H1 (cell line): ENCODE measurements around the gene FAR2. TPM values are rescaled to one million over a fixed set of nuclear protein-coding genes. Genes with fewer than 3 reads are reported as not detected.

Source experiments
- CTCF ChIA-PET: fragments of 300-600 bp; sonication (Branson Sonifier 250); formaldehyde crosslinking; loops from one replicate; lab custom pipeline; 2021; ENCODE audit not compliant: partially characterized antibody; lab: Charles Lee
- POLR2A ChIA-PET: fragments of 300-600 bp; sonication (Branson Sonifier 250); formaldehyde crosslinking; loops from one replicate; lab custom pipeline; 2021; ENCODE audit warnings: inconsistent platforms; ENCODE audit not compliant: partially characterized antibody; lab: Charles Lee
- DNase-seq, 2 experiments: peaks; one replicate each; pipeline versions ENCODE4 v3.0.0 to v3.0.0-alpha.2; 2010 to 2022; ENCODE audit warnings: low spot score in 2 of 2, low read depth in 1 of 2, mixed read lengths in 1 of 2
- FAIRE-seq: peaks from 2 replicates; lab custom pipeline; 2011; peaks lifted over from hg19 to GRCh38; lab: Jason Lieb, UNC
- H2AFZ ChIP-seq: 2 replicates; pipeline ENCODE4 v1.8.1; 2012; ENCODE audit warnings: low read length, inconsistent platforms
- H2AK5ac ChIP-seq: 2 replicates; pipeline ENCODE4 v1.6.1; 2013; ENCODE audit warnings: low read depth, low read length
- H2BK120ac ChIP-seq: replicated peaks from 2 replicates; pipeline ENCODE3; 2013; ENCODE audit warnings: low read depth, low read length, inconsistent platforms
- H2BK12ac ChIP-seq: 2 replicates; pipeline ENCODE4 v1.6.1; 2013; ENCODE audit warnings: low read depth, low read length
- H2BK15ac ChIP-seq: 2 replicates; pipeline ENCODE4 v1.6.1; 2013; ENCODE audit warnings: low read length
- H2BK20ac ChIP-seq: 2 replicates; pipeline ENCODE4 v1.6.1; 2013; ENCODE audit warnings: low read length
- H2BK5ac ChIP-seq: 2 replicates; pipeline ENCODE4 v1.6.1; 2013; ENCODE audit warnings: low read depth, low read length
- H3K14ac ChIP-seq: 2 replicates; pipeline ENCODE4 v1.6.1; 2013; ENCODE audit warnings: inconsistent platforms; ENCODE audit not compliant: insufficient read length
- H3K18ac ChIP-seq: 2 replicates; pipeline ENCODE4 v1.6.1; 2013; ENCODE audit warnings: low read length; ENCODE audit errors: extremely low read depth
- H3K23ac ChIP-seq: 2 replicates; pipeline ENCODE4 v1.6.1; 2013; ENCODE audit warnings: inconsistent platforms; ENCODE audit not compliant: insufficient read length
- H3K23me2 ChIP-seq: 2 replicates; pipeline ENCODE4 v1.6.1; 2013; ENCODE audit warnings: low read depth, low read length
- H3K27ac ChIP-seq: 2 replicates; pipeline ENCODE4 v1.6.1; 2011; ENCODE audit warnings: low read depth, low read length, inconsistent platforms
- H3K27me3 ChIP-seq, 4 experiments: replicated peaks in 1 of 4; 1 replicate in 1 of 4; 2 replicates in 3 of 4; pipeline versions ENCODE4 v1.6.1 to v1.8.1; 2011 to 2013; ENCODE audit warnings: low read length in 3 of 4, mild to moderate bottlenecking in 3 of 4, inconsistent platforms in 2 of 4, mixed read lengths in 2 of 4, moderate library complexity in 1 of 4; ENCODE audit not compliant: control insufficient read depth in 3 of 4, insufficient read depth in 3 of 4; ENCODE audit errors: extremely low read depth in 1 of 4
- H3K36me3 ChIP-seq, 4 experiments: 2 replicates each; pipeline versions ENCODE4 v1.6.1 to v1.8.1; 2011 to 2013; ENCODE audit warnings: mild to moderate bottlenecking in 4 of 4, low read length in 3 of 4, moderate library complexity in 2 of 4, control low read depth in 1 of 4, inconsistent platforms in 1 of 4; ENCODE audit not compliant: insufficient read depth in 4 of 4, control insufficient read depth in 2 of 4
- H3K4ac ChIP-seq: replicated peaks from 2 replicates; pipeline ENCODE3; 2013; ENCODE audit warnings: low read length, low read depth, mixed read lengths, inconsistent platforms; ENCODE audit not compliant: insufficient read length
- H3K4me1 ChIP-seq, 4 experiments: replicated peaks in 1 of 4; 1 replicate in 1 of 4; 2 replicates in 3 of 4; pipeline versions ENCODE4 v1.6.1 to v1.8.1; 2011 to 2013; ENCODE audit warnings: low read length in 3 of 4, inconsistent platforms in 2 of 4, mixed read lengths in 1 of 4; ENCODE audit not compliant: insufficient read depth in 4 of 4, control insufficient read depth in 3 of 4
- H3K4me2 ChIP-seq, 2 experiments: 2 replicates each; pipeline versions ENCODE4 v1.6.1 to v1.8.1; 2011 to 2013; ENCODE audit warnings: low read depth in 2 of 2, low read length in 2 of 2, control low read depth in 1 of 2, inconsistent platforms in 1 of 2, mild to moderate bottlenecking in 1 of 2; ENCODE audit not compliant: insufficient read depth in 1 of 2
- H3K4me3 ChIP-seq, 4 experiments: fragments of 200-600, 300-600 bp in 1 of 4; sonication (generic), shearing (Covaris generic), sonication (Bioruptor Twin) in 1 of 4; 2 replicates each; pipeline versions ENCODE4 v1.5.1 to v1.8.1; 2011 to 2016; ENCODE audit warnings: low read length in 4 of 4, low read depth in 3 of 4, control low read depth in 2 of 4, inconsistent platforms in 2 of 4, mild to moderate bottlenecking in 2 of 4, mixed read lengths in 1 of 4, moderate library complexity in 1 of 4; ENCODE audit not compliant: insufficient read depth in 2 of 4; ENCODE audit errors: extremely low read depth in 1 of 4
- H3K56ac ChIP-seq: replicated peaks from 2 replicates; pipeline ENCODE3; 2013; ENCODE audit warnings: low read depth, mild to moderate bottlenecking, mixed read lengths, low read length, inconsistent platforms; ENCODE audit not compliant: insufficient read length
- H3K79me1 ChIP-seq: 2 replicates; pipeline ENCODE4 v1.6.1; 2013; ENCODE audit warnings: low read depth, low read length, control low read depth
- H3K79me2 ChIP-seq, 2 experiments: 2 replicates each; pipeline versions ENCODE4 v1.6.1 to v1.8.1; 2012 to 2013; ENCODE audit warnings: low read length in 2 of 2, mild to moderate bottlenecking in 2 of 2, inconsistent platforms in 1 of 2; ENCODE audit not compliant: insufficient read depth in 2 of 2, control insufficient read depth in 1 of 2
- H3K9ac ChIP-seq, 4 experiments: replicated peaks in 1 of 4; 1 replicate in 1 of 4; 2 replicates in 3 of 4; pipeline versions ENCODE4 v1.6.1 to v1.8.1; 2011 to 2013; ENCODE audit warnings: low read depth in 3 of 4, low read length in 3 of 4, control low read depth in 2 of 4, mild to moderate bottlenecking in 2 of 4, moderate library complexity in 2 of 4, inconsistent platforms in 1 of 4; ENCODE audit errors: extremely low read depth in 1 of 4
- H3K9me3 ChIP-seq, 2 experiments: 2 replicates each; pipeline versions ENCODE4 v1.6.1 to v1.8.1; 2012 to 2013; ENCODE audit warnings: mild to moderate bottlenecking in 2 of 2, moderate library complexity in 2 of 2, control low read depth in 1 of 2, inconsistent platforms in 1 of 2, low read depth in 1 of 2, low read length in 1 of 2, mixed read lengths in 1 of 2; ENCODE audit not compliant: insufficient read depth in 2 of 2
- H4K20me1 ChIP-seq, 2 experiments: replicated peaks in 1 of 2; 2 replicates each; pipeline versions ENCODE3 to v1.8.1; 2011 to 2013; ENCODE audit warnings: inconsistent platforms in 2 of 2, low read length in 2 of 2, mild to moderate bottlenecking in 1 of 2; ENCODE audit not compliant: insufficient read depth in 2 of 2, control insufficient read depth in 1 of 2
- H4K5ac ChIP-seq: 2 replicates; pipeline ENCODE4 v1.6.1; 2013; ENCODE audit warnings: low read length, low read depth, mixed read lengths, inconsistent platforms; ENCODE audit not compliant: insufficient read length
- H4K8ac ChIP-seq: 2 replicates; pipeline ENCODE4 v1.8.0; 2013; ENCODE audit warnings: mild to moderate bottlenecking, moderate library complexity, low read length, inconsistent platforms; ENCODE audit not compliant: insufficient read depth; ENCODE audit errors: extremely low read depth
- H4K91ac ChIP-seq: replicated peaks from 2 replicates; pipeline ENCODE3; 2013; ENCODE audit warnings: low read length, mixed read lengths, inconsistent platforms; ENCODE audit not compliant: insufficient read length
- CEBPB ChIP-seq: IDR thresholded peaks from 2 replicates; pipeline ENCODE4 v1.6.1; 2012; ENCODE audit warnings: low read depth, low read length
- CTBP2 ChIP-seq: IDR thresholded peaks from 2 replicates; pipeline ENCODE4 v1.7.0; 2011; ENCODE audit warnings: borderline replicate concordance, mild to moderate bottlenecking, moderate library complexity, mixed read lengths, low read length; ENCODE audit not compliant: insufficient read depth, insufficient read length
- GTF2F1 ChIP-seq: IDR thresholded peaks from 2 replicates; pipeline ENCODE4 v1.6.1; 2012; ENCODE audit warnings: low read depth, low read length, improper control_type of control experiment, borderline replicate concordance
- KDM5A ChIP-seq: fragments of 200-600 bp; IDR thresholded peaks from 2 replicates; pipeline ENCODE4 v1.7.1; 2012; ENCODE audit warnings: mild to moderate bottlenecking, low read length, inconsistent platforms, mixed read lengths
- TAF7 ChIP-seq: optimal IDR thresholded peaks from 2 replicates; pipeline ENCODE3; 2011; ENCODE audit warnings: low read depth, mild to moderate bottlenecking, inconsistent platforms, low read length, moderate library complexity, borderline replicate concordance
- ZNF274 ChIP-seq: IDR thresholded peaks from 2 replicates; pipeline ENCODE4 v1.7.0; 2012; ENCODE audit warnings: low read length, borderline replicate concordance; ENCODE audit errors: extremely low read depth
- WGBS, 2 experiments: shearing (Covaris generic) in 1 of 2; methylation state at CpG; one replicate each; pipeline versions ENCODE4 v1.1.6 to v1.1.7; 2013 to 2015; ENCODE audit warnings: low lambda C conversion rate in 2 of 2, mixed read lengths in 2 of 2, inconsistent platforms in 1 of 2, low coverage in 1 of 2, missing lambda C conversion rate in 1 of 2; ENCODE audit not compliant: insufficient replicate concordance in 2 of 2, insufficient coverage in 1 of 2, insufficient read length in 1 of 2; ENCODE audit errors: extremely low coverage in 1 of 2, missing lambda C conversion rate in 1 of 2; 5-methylcytosine and 5-hydroxymethylcytosine counted together
- polyA plus RNA-seq, 7 experiments: library from polyadenylated mRNA; depleted of rRNA in 3 of 7; stranded (reverse) in 5 of 7; unstranded in 2 of 7; fragments of >200 nt in 5 of 7; fragments of 200-250 nt in 2 of 7; gene quantifications; 1 replicate in 5 of 7; 2 replicates in 1 of 7; 4 replicates in 1 of 7; pipeline versions ENCODE4 v1.2.1 to v1.2.3, GENCODE V29; 2011 to 2013; ENCODE audit warnings: missing spikeins in 2 of 7, mixed read lengths in 2 of 7
- total RNA-seq: library from RNA; stranded (reverse); fragmentation: NEBNext Ultra II Directional; extraction: Animal tissue kit (Norgen Biotek cat#: 25700); gene quantifications from 2 replicates; pipeline ENCODE4 v1.2.1, GENCODE V29; 2021

The FAR2 gene
- total and polyA plus RNA-seq, 2 of the 8 experiments (the other 6 are each of a cell fraction or from before 2014, with no cell fraction given) = 24.0 to 24.1 TPM

GRCh38 chr12:29159661-29160060 lies 10.6 kb downstream of the FAR2 start:
- H2AK5ac ChIP-seq = no peak overlapping the region
- no peak for FAIRE-seq
- no peak for TF ChIP-seq ZNF274
- no peak for TF ChIP-seq TAF7
- TF ChIP-seq KDM5A = no peak
- TF ChIP-seq CEBPB = no peak
- TF ChIP-seq GTF2F1 = no peak
- no peak for TF ChIP-seq CTBP2
- H3K4me2 ChIP-seq = no peak overlapping the region
- no peak overlapping the region for H3K14ac ChIP-seq
- peaks cover 0 to 3% (median 0%) of the 10 kb centered on the region in 4 experiments; a peak in 1 of 7 replicates for H3K4me1 ChIP-seq
- no peak overlapping the region for H2BK20ac ChIP-seq
- H3K36me3 ChIP-seq = no peaks in the 10 kb centered on the region
- H2BK5ac ChIP-seq = no peak overlapping the region
- H3K27ac ChIP-seq = no peak overlapping the region
- 90% methylated on average over 3 of the region's 3 CpGs; no CpG with 5 or more reads in 1 of the 2 experiments for WGBS, 2 experiments
- H3K4ac ChIP-seq = no peak overlapping the region
- no peak overlapping the region for H4K5ac ChIP-seq
- H2BK15ac ChIP-seq = no peak overlapping the region
- no peak overlapping the region for H4K8ac ChIP-seq
- H3K9me3 ChIP-seq = no peaks in the 10 kb centered on the region
- no peak overlapping the region for H2AFZ ChIP-seq
- no peaks in the 10 kb centered on the region for H3K23me2 ChIP-seq
- no peaks in the 10 kb centered on the region; the same call in 1 of the 2 replicates for H3K79me1 ChIP-seq
- DNase-seq = no peak
- H3K79me2 ChIP-seq = peaks cover 0 to 7% of the 10 kb centered on the region in 2 experiments; a peak in 1 of 4 replicates
- H2BK120ac ChIP-seq = no peak overlapping the region
- no peak overlapping the region for H3K18ac ChIP-seq
- POLR2A ChIA-PET = interaction anchor here (0.6 kb wide), 1 partner anchor 208 kb away, joined by 4 read pairs; no protein-coding TSS in a partner anchor
- H3K4me3 ChIP-seq = no peak overlapping the region
- no peak overlapping the region for H3K23ac ChIP-seq
- H4K20me1 ChIP-seq = no peaks in the 10 kb centered on the region
- no peak overlapping the region for H4K91ac ChIP-seq
- CTCF ChIA-PET = interaction anchor here (0.8 kb wide), 1 partner anchor 84 kb away, joined by 3 read pairs; no protein-coding TSS in a partner anchor
- no peak overlapping the region for H3K9ac ChIP-seq
- H3K56ac ChIP-seq = no peak overlapping the region
- H3K27me3 ChIP-seq = no peaks in the 10 kb centered on the region
- H2BK12ac ChIP-seq = no peak overlapping the region
